K562 (cell line): ENCODE data around the gene FGF23. TPM values are rescaled to one million over a fixed set of nuclear protein-coding genes. Genes with fewer than 3 reads are reported as not detected.

ENCODE experiments used
- ATF7 ChIP-seq: fragments of 450-650 bp; IDR thresholded peaks from 2 replicates; pipeline ENCODE4 v1.7.1; 2014; ENCODE audit warnings: mild to moderate bottlenecking, moderate library complexity
- BCOR ChIP-seq: fragments of 450-650 bp; IDR thresholded peaks from 2 replicates; pipeline ENCODE4 v1.6.1; 2016
- BRD4 ChIP-seq: fragments of 200-600 bp; sonication (generic); IDR thresholded peaks from 2 replicates; pipeline ENCODE4 v1.6.1; 2017; ENCODE audit warnings: inconsistent platforms
- ELF1 ChIP-seq: fragments of 200-800 bp; sonication (Bioruptor generic); IDR thresholded peaks from 2 replicates; pipeline ENCODE4 v1.6.1; 2016; ENCODE audit warnings: missing genetic modification characterization, missing compliant biosample characterization
- EP300 ChIP-seq: IDR thresholded peaks from 2 replicates; pipeline ENCODE4 v1.6.1; 2012; ENCODE audit warnings: low read length, improper control_type of control experiment
- FOXM1 ChIP-seq, 2 experiments: fragments of 450-650 bp in 1 of 2; sonication (generic) in 1 of 2; formaldehyde crosslinking in 1 of 2; IDR thresholded peaks; 2 replicates each; pipeline versions ENCODE4 v1.6.1 to v1.9.0; 2017 to 2022; ENCODE audit warnings: low read depth in 2 of 2, mild to moderate bottlenecking in 2 of 2, missing genetic modification reagents in 1 of 2, moderate library complexity in 1 of 2
- GATA2 ChIP-seq: sonication (generic); formaldehyde crosslinking; IDR thresholded peaks from 2 replicates; pipeline ENCODE4 v1.4.0; 2020; ENCODE audit warnings: mild to moderate bottlenecking, missing genetic modification reagents
- JUNB ChIP-seq: fragments of 450-650 bp; formaldehyde crosslinking; conservative IDR thresholded peaks from 2 replicates; pipeline ENCODE4 v1.4.0; 2020; ENCODE audit warnings: mild to moderate bottlenecking
- KDM1A ChIP-seq, 2 experiments: fragments of 450-650 bp; IDR thresholded peaks; 2 replicates each; pipeline ENCODE4 v1.6.1; 2016; ENCODE audit warnings: mild to moderate bottlenecking in 2 of 2
- MAFG ChIP-seq: fragments of 450-650 bp; conservative IDR thresholded peaks from 2 replicates; pipeline ENCODE4 v1.6.1; 2016; ENCODE audit warnings: missing genetic modification characterization, missing compliant biosample characterization
- MTA2 ChIP-seq: fragments of 450-650 bp; IDR thresholded peaks from 2 replicates; pipeline ENCODE4 v1.6.1; 2016; ENCODE audit warnings: low read depth
- NCOA6 ChIP-seq: fragments of 450-650 bp; IDR thresholded peaks from 2 replicates; pipeline ENCODE4 v1.6.1; 2017; ENCODE audit warnings: mild to moderate bottlenecking
- RBM15 ChIP-seq: fragments of 200-400 bp; formaldehyde crosslinking; IDR thresholded peaks from 2 replicates; pipeline ENCODE4 v1.6.1; 2018; ENCODE audit warnings: mild to moderate bottlenecking, low read length, moderate library complexity; ENCODE audit not compliant: insufficient read depth
- RUNX1 ChIP-seq: sonication (generic); IDR thresholded peaks from 2 replicates; pipeline ENCODE4 v1.6.1; 2016; ENCODE audit warnings: antibody characterized with exemption, low read depth
- SIN3A ChIP-seq, 2 experiments: fragments of 150-350 bp in 1 of 2; IDR thresholded peaks; 2 replicates each; pipeline ENCODE4 v1.6.1; 2011 to 2016; ENCODE audit warnings: borderline replicate concordance in 2 of 2, low read depth in 2 of 2, low read length in 2 of 2, mild to moderate bottlenecking in 2 of 2, moderate library complexity in 2 of 2; ENCODE audit not compliant: control insufficient read depth in 1 of 2
- SMARCA4 ChIP-seq: fragments of 450-650 bp; IDR thresholded peaks from 2 replicates; pipeline ENCODE4 v1.6.1; 2016
- SMARCE1 ChIP-seq: fragments of 450-650 bp; IDR thresholded peaks from 2 replicates; pipeline ENCODE4 v1.7.1; 2016; ENCODE audit warnings: mild to moderate bottlenecking
- SOX6 ChIP-seq: fragments of 450-650 bp; IDR thresholded peaks from 2 replicates; pipeline ENCODE4 v1.6.1; 2014; ENCODE audit warnings: mild to moderate bottlenecking
- STAT5A ChIP-seq: IDR thresholded peaks from 2 replicates; pipeline ENCODE4 v1.6.1; 2012; ENCODE audit warnings: low read length, inconsistent platforms, borderline replicate concordance
- TCF7 ChIP-seq: sonication (generic); IDR thresholded peaks from 2 replicates; pipeline ENCODE4 v1.6.1; 2016; ENCODE audit warnings: antibody characterized with exemption, borderline replicate concordance
- ZNF175 ChIP-seq: fragments of 200-800 bp; sonication (Bioruptor generic); IDR thresholded peaks from 2 replicates; pipeline ENCODE4 v1.6.1; 2016; ENCODE audit warnings: low read depth, mild to moderate bottlenecking, missing genetic modification characterization, missing compliant biosample characterization
- ZNF232 ChIP-seq: sonication (generic); formaldehyde crosslinking; IDR thresholded peaks from 2 replicates; pipeline ENCODE4 v1.8.0; 2022; ENCODE audit warnings: mild to moderate bottlenecking, missing genetic modification reagents
- ZNF644 ChIP-seq: fragments of 200-800 bp; sonication (Bioruptor generic); IDR thresholded peaks from 2 replicates; pipeline ENCODE4 v1.6.1; 2016; ENCODE audit warnings: low read depth, missing genetic modification characterization, missing compliant biosample characterization
- ZNF75A ChIP-seq: fragments of 450-650 bp; formaldehyde crosslinking; IDR thresholded peaks from 2 replicates; pipeline ENCODE4 v1.4.0; 2020; ENCODE audit warnings: mild to moderate bottlenecking
- ZNF766 ChIP-seq: fragments of 200-800 bp; sonication (Bioruptor generic); conservative IDR thresholded peaks from 2 replicates; pipeline ENCODE4 v1.6.1; 2016; ENCODE audit warnings: missing genetic modification characterization, missing compliant biosample characterization
- polyA plus RNA-seq, 8 experiments: library from polyadenylated mRNA; depleted of rRNA in 4 of 8; stranded (reverse) in 5 of 8; unstranded in 3 of 8; fragments of >200 nt; fragmentation: Nextera tagmentation in 2 of 8; fragmentation: Illumina TruSeq in 1 of 8; extraction: Ambion mirVana in 2 of 8; extraction: Trizol in 1 of 8; gene quantifications; 2 replicates each; pipeline versions ENCODE4 v1.2.1 to v1.2.3, GENCODE V29; 2011 to 2014; ENCODE audit warnings: inconsistent platforms in 1 of 8, missing spikeins in 1 of 8
- total RNA-seq, 7 experiments: library from RNA; depleted of rRNA in 6 of 7; stranded (reverse); fragments of >200 nt in 6 of 7; fragmentation: Illumina TruSeq in 2 of 7; extraction: Trizol in 2 of 7; gene quantifications; 2 replicates each; pipeline versions ENCODE4 v1.2.1 to v1.2.3, GENCODE V29; 2011 to 2021; ENCODE audit warnings: low replicate concordance in 1 of 7
- TF ChIP-seq, protein P1 (sequence below): IDR thresholded peaks from 3 replicates; pipeline ENCODE4 v1.6.1; 2011; ENCODE audit warnings: borderline replicate concordance, mild to moderate bottlenecking; ENCODE audit not compliant: insufficient read length, insufficient read depth
- TF ChIP-seq, protein P2 (sequence below): fragments of 250-450 bp; sonication (Bioruptor Pico); IDR thresholded peaks from 2 replicates; pipeline ENCODE4 v1.5.0; 2021; ENCODE audit warnings: mild to moderate bottlenecking, moderate library complexity
- TF ChIP-seq, protein P3 (sequence below): fragments of 450-650 bp; formaldehyde crosslinking; IDR thresholded peaks from 2 replicates; pipeline ENCODE4 v1.4.0; 2022; ENCODE audit warnings: mild to moderate bottlenecking, moderate library complexity

Gene FGF23
- total and polyA plus RNA-seq, 9 of the 15 experiments (the other 6 are each of a cell fraction or from before 2014, with no cell fraction given) = 0.38 TPM; not detected in 8

DNA sequence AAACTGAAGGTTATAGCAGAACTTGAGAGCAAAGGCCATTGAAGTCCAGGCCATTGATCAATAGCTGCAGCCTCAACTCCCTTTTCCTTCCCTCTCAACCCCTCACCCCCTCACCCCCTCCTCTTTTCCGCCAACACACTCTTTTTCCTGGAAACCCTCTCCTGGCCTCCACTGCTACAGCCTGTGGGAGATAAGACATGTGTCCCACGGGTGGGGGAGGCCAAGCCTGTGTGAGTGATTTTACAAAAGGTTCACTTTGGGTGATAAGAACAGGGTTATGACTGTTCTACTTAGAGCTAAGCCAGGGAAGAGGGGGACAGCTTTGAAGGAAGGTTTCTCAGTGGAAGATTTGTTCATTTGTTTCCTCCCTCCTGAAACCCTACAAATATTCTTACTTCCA, 9.2 kb upstream of the FGF23 start (continued):
- TF ChIP-seq, protein P1, sequence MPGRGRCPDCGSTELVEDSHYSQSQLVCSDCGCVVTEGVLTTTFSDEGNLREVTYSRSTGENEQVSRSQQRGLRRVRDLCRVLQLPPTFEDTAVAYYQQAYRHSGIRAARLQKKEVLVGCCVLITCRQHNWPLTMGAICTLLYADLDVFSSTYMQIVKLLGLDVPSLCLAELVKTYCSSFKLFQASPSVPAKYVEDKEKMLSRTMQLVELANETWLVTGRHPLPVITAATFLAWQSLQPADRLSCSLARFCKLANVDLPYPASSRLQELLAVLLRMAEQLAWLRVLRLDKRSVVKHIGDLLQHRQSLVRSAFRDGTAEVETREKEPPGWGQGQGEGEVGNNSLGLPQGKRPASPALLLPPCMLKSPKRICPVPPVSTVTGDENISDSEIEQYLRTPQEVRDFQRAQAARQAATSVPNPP = no peak
- TF ChIP-seq BCOR = no peak
- TF ChIP-seq SMARCA4 = peak; percentile 90
- TF ChIP-seq ELF1 (tag) = no peak
- no peak for TF ChIP-seq BRD4
- TF ChIP-seq ATF7 = no peak
- no peak for TF ChIP-seq JUNB (CRISPR knock-in tag)
- TF ChIP-seq ZNF175 (CRISPR knock-in tag) = peak; percentile 74
- TF ChIP-seq MAFG (tag) = 0 out of 2 replicates have a peak, but pooled peaks have one; percentile 9
- TF ChIP-seq ZNF766 (CRISPR knock-in tag) = peak; percentile 59; the same call in 1 of the 2 replicates
- TF ChIP-seq, protein P2, sequence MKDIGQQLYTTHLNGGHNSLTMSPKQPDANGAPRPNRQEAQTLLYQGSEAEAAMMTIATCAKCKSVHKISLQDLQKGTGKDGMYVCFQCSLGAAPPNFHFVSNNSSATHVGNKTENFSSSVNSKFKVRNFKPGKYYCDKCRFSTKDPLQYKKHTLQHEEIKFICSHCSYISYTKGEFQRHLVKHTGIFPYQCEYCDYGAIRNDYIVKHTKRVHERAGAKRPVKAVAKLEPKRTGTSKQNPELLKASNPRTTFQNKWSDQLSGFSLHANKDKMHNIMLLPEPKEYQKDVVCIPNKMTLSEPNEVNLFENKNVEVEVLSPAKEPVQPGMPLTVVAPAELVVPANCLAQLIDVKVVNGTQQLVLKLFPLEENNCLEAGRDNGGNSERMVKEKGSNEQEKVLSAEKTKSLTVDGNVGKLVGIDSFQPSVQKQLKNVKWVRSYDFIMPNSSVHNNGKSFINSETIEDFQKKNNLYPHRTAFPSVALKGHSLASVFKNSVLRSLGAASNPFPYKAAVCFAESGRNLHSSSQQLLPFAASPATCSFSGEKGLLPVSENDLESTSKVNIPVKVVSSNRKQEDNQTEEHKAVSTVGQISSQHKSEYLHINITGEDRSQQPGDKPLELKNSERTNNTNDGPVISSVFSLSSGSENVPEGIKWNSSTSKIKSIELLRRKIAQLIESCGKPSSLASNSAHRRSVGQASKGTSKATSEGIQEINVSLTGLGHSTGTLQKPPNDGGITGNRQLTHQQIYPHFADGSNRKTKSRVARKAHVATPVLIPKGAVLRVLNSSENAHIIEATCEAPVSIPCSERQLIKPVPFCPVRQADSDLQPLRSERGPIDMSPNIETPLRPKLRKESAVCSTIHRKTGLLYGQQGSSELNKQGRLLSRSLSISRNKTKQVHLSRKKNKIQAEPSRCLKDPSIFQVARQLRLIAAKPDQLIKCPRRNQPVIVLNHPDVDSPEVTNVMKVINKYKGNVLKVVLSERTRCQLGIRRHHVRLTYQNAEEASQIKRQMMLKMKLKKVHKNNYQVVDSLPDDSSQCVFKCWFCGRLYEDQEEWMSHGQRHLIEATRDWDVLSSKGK (CRISPR knock-in tag) = no peak
- no peak for TF ChIP-seq ZNF232 (CRISPR knock-in tag)
- no peak for TF ChIP-seq SIN3A (IDR thresholded peaks at IDR 0.05; ENCODE audit: borderline replicate concordance in 2 of 2, control insufficient read depth in 1 of 2, low read depth in 2 of 2, low read length in 2 of 2)
- peak; percentile 77 for TF ChIP-seq GATA2 (CRISPR knock-in tag)
- peak; percentile 70 for TF ChIP-seq MTA2
- TF ChIP-seq ZNF644 (tag) = no peak
- TF ChIP-seq EP300 = peak; percentile 83
- TF ChIP-seq ZNF75A = no peak
- TF ChIP-seq NCOA6 = no peak
- no peak for TF ChIP-seq RUNX1
- peak; percentile 78; the same call in 1 of the 2 replicates for TF ChIP-seq SMARCE1
- TF ChIP-seq STAT5A = peak; percentile 89
- no peak for TF ChIP-seq TCF7
- peak; percentile 69; the same call in 1 of the 2 replicates for TF ChIP-seq SOX6
- 0 out of 2 replicates have a peak, but pooled peaks have one; percentile 40 for TF ChIP-seq FOXM1 (IDR thresholded peaks at IDR 0.05; ENCODE audit: low read depth)
- TF ChIP-seq FOXM1 (CRISPR knock-in tag; IDR thresholded peaks at IDR 0.05; ENCODE audit: low read depth) = no peak
- TF ChIP-seq, protein P3, sequence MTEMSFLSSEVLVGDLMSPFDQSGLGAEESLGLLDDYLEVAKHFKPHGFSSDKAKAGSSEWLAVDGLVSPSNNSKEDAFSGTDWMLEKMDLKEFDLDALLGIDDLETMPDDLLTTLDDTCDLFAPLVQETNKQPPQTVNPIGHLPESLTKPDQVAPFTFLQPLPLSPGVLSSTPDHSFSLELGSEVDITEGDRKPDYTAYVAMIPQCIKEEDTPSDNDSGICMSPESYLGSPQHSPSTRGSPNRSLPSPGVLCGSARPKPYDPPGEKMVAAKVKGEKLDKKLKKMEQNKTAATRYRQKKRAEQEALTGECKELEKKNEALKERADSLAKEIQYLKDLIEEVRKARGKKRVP (CRISPR knock-in tag) = no peak
- TF ChIP-seq RBM15 = no peak
- peak; percentile 94 for TF ChIP-seq KDM1A (IDR thresholded peaks at IDR 0.05)
